IPS DF 6.9 (cell line): Measurements from ENCODE around the gene VARS2.
"Not testable (repeated sequence)": the region's sequence is repeated elsewhere in the genome, so short reads cannot be mapped to it uniquely, and the experiment has no call there.

Experiments used
- DNase-seq: peaks from one replicate; pipeline ENCODE4 v3.0.0-alpha.2; 2013; ENCODE audit warnings: low read depth, low spot score
- H3K27ac ChIP-seq: one replicate; pipeline ENCODE4 v1.5.1; 2013; ENCODE audit warnings: low read length, control low read depth
- H3K27me3 ChIP-seq: 2 replicates; pipeline ENCODE4 v1.6.1; 2013; ENCODE audit warnings: mild to moderate bottlenecking, low read length; ENCODE audit not compliant: control insufficient read depth, insufficient read depth
- H3K36me3 ChIP-seq: 2 replicates; pipeline ENCODE4 v1.6.1; 2013; ENCODE audit warnings: low read length; ENCODE audit not compliant: control insufficient read depth, insufficient read depth
- H3K4me1 ChIP-seq: 2 replicates; pipeline ENCODE4 v1.6.1; 2013; ENCODE audit warnings: low read length; ENCODE audit not compliant: control insufficient read depth, insufficient read depth
- H3K4me3 ChIP-seq: 2 replicates; pipeline ENCODE4 v1.5.1; 2013; ENCODE audit warnings: mild to moderate bottlenecking, low read length
- H3K9me3 ChIP-seq: 2 replicates; pipeline ENCODE4 v1.6.1; 2013; ENCODE audit warnings: low read length, inconsistent platforms; ENCODE audit not compliant: control insufficient read depth, insufficient read depth
- WGBS: extraction: QIAGEN DNeasy Blood & Tissue Kit; methylation state at CpG from one replicate; pipeline ENCODE4 v1.1.7; 2013; ENCODE audit warnings: mixed read lengths, missing lambda C conversion rate; ENCODE audit not compliant: insufficient read length, insufficient coverage; 5-methylcytosine and 5-hydroxymethylcytosine counted together

VARS2 gene

GRCh38 chr6:30963641-30964040, 49.6 kb downstream of the VARS2 start:
- no peaks in the 10 kb centered on the region for H3K27me3 ChIP-seq
- no peaks in the 10 kb centered on the region for H3K36me3 ChIP-seq
- H3K9me3 ChIP-seq = no peaks in the 10 kb centered on the region
- no peak for DNase-seq
- no peak overlapping the region for H3K27ac ChIP-seq
- H3K4me1 ChIP-seq = no peaks in the 10 kb centered on the region
- no CpG with 5 or more reads among the region's 6 CpGs for WGBS
- H3K4me3 ChIP-seq = no peak overlapping the region

DNA sequence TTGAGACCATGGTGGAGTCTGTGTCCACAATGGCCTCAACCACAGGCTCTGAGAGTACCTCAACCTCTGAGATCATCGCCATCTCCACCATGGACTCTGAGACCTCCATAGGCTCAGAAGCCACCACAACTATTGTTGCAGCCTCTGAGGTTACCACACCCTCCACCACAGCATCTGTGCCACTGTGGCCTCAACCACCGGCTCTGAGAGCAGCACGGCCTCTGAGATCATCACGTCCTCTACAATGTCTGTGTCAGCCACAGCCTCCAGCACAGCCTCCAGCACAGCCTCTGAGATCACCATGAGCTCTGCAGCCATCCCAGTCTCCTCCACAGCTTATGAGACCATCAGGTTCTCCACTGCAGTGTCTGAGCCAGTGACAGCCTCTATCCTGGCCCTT, 50.0 kb downstream of the VARS2 start:
- H3K27me3 ChIP-seq = no peaks in the 10 kb centered on the region
- H3K27ac ChIP-seq = no peak overlapping the region
- no peak for DNase-seq
- H3K36me3 ChIP-seq = no peaks in the 10 kb centered on the region
- WGBS = no CpG with 5 or more reads among the region's 4 CpGs
- no peak overlapping the region for H3K4me3 ChIP-seq
- no peaks in the 10 kb centered on the region for H3K9me3 ChIP-seq
- H3K4me1 ChIP-seq = no peaks in the 10 kb centered on the region

DNA sequence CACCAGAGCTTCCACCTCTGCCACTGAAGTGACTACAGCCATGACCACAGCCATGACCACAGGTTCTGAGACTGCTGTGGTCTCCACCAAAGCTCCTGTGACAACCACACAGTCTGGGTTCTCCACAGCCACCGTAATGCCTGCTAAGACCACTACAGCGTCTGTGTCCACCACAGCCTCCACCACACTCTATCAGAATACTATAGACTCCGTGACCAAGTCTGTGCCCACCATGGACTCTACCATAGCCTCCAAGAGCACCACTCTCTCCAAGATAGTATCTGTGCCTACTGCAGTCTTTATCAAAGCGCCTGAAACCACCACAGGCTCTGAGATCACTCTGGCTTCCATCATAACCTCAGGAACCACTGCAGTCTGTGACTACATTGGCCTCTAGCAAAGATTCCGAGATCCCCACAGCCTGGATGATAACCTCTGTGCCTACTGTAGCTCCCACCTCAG, 51.1 kb downstream of the VARS2 start:
- H3K36me3 ChIP-seq = no peaks in the 10 kb centered on the region
- no CpG with 5 or more reads among the region's 5 CpGs for WGBS
- H3K27ac ChIP-seq = no peak overlapping the region
- DNase-seq = no peak
- H3K4me1 ChIP-seq = no peaks in the 10 kb centered on the region
- no peaks in the 10 kb centered on the region for H3K27me3 ChIP-seq
- H3K9me3 ChIP-seq = no peaks in the 10 kb centered on the region
- no peak overlapping the region for H3K4me3 ChIP-seq

DNA sequence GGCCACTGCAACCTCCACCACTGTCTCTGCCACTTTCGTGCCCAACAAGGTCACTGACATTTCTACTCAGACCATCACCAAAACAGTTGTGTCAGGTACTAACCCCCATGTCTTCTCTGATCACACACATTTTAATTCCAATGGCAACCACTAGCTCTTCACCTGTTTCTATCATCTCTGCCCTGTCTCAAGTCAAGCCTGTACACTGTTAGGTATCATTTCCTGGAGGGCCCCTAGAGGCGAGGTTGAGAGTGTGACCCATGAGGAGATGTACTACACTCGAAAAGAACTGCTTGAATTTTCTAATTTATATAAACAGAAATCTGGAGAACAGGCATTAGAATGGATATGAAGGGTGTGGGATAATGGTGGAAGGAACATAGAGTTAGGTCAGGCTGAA, 52.1 kb downstream of the VARS2 start:
- Histone ChIP-seq H3K9me3 (no peaks in the 10 kb centered on the region), H3K27ac (no peak overlapping the region), H3K36me3 (no peaks in the 10 kb centered on the region), H3K4me3 (no peak overlapping the region), H3K27me3 (no peaks in the 10 kb centered on the region), H3K4me1 (no peaks in the 10 kb centered on the region)
- no CpG with 5 or more reads among the region's 3 CpGs for WGBS
- no peak for DNase-seq

DNA sequence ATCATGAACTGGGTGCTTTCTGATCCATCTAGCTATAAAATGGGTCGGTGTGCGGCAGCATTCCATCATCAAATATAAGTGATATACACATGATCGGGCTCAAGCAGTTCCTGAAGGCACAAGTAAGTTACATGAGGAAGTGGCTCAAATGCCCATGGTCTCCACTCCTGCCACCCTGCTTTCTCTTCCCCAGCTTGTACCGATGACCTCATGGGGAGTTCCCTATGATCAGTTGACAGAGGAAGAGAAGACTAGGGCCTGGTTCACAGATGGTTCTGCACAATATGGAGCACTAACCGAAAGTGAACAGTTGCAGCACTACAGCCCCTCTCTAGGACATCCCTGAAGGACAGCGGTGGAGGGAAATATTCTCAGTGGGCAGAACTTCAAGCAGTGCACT, 55.1 kb downstream of the VARS2 start:
- not testable (repeated sequence) for H3K27me3 ChIP-seq, H3K4me3 ChIP-seq, DNase-seq, H3K9me3 ChIP-seq, H3K36me3 ChIP-seq, H3K4me1 ChIP-seq, H3K27ac ChIP-seq
- WGBS = no CpG with 5 or more reads among the region's 6 CpGs

DNA sequence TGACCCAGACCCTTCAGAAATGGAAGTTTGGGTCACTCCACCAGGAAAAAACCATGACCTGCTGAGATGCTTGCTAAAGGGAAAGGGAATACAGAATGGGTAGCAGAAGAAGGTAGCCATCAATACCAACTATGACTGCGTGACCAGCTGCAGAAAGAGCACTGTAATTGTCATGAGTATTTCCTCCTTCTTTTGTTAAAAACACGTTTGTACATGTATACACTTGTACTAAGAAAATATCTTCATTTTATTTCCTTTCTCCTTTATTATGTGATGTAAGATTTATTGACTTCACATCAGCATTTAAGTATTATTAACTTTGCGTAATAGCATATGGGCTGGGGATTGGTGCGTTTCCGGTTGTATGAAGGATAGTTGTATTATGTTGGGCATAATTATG, 56.9 kb downstream of the VARS2 start:
- H3K4me1 ChIP-seq = no peaks in the 10 kb centered on the region
- H3K4me3 ChIP-seq = no peak overlapping the region
- H3K9me3 ChIP-seq = no peaks in the 10 kb centered on the region
- no CpG with 5 or more reads among the region's 5 CpGs for WGBS
- no peaks in the 10 kb centered on the region for H3K36me3 ChIP-seq
- H3K27ac ChIP-seq = no peak overlapping the region
- DNase-seq = no peak
- no peaks in the 10 kb centered on the region for H3K27me3 ChIP-seq

DNA sequence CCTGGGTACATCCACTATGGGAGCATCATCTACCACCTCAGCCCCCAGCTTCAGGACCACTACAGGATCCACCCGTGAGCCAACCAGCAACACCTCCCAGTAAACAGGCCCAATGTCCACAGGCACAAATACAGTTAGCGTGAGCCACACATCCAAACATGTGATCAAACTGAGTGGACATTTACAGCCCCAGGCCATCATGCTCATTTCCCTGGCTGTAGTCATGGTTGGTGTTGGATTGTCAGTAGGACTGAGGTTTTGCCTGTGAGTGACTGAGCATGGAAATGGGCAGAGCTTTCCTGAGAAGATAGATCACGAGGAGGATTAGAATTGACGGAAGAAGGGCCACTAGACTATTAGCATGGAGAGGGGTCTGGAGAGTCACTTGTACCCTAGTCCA, 58.8 kb downstream of the VARS2 start:
- Histone ChIP-seq H3K27ac (no peak overlapping the region), H3K4me1 (no peaks in the 10 kb centered on the region), H3K36me3 (no peaks in the 10 kb centered on the region), H3K9me3 (no peaks in the 10 kb centered on the region), H3K4me3 (no peak overlapping the region), H3K27me3 (no peaks in the 10 kb centered on the region)
- no peak for DNase-seq
- WGBS = no CpG with 5 or more reads among the region's 4 CpGs

GRCh38 chr6:30974490-30975252, 60.6 kb downstream of the VARS2 start:
- no peaks in the 10 kb centered on the region for H3K9me3 ChIP-seq
- no peak overlapping the region for H3K27ac ChIP-seq
- no CpG with 5 or more reads among the region's 4 CpGs for WGBS
- H3K4me3 ChIP-seq = no peak overlapping the region
- no peaks in the 10 kb centered on the region for H3K27me3 ChIP-seq
- no peak for DNase-seq
- H3K4me1 ChIP-seq = no peaks in the 10 kb centered on the region
- H3K36me3 ChIP-seq = no peaks in the 10 kb centered on the region
